ENCODE measurements around the gene ABITRAM.
A peak's percentile ranks its signal among the peaks of the same experiment; 100 is the strongest.
"Not testable (repeated sequence)": the region's sequence is repeated elsewhere in the genome, so short reads cannot be mapped to it uniquely, and the experiment has no call there.

Gene ABITRAM

DNA sequence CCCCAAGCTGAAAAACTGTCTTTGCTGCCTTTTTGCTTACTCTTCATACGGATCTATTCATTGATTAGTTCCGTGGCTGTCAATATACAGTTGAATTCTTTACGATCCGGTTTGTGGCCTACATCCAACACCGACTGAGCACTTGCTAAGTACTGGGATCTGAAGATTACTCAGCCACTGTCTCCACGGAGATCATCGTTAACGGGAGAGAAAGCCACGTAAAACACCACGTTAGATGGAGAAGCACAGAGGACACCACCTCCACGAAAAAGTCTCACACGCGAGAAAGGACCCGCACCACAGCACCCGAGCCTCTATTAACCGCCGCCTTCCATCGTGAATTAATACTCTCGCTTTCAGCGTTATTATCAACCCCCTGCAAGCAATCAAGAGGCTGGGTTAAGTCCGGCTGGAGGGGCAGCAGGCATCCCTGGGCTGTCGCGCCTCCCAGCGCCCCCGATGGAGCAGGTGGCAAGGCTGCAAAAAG is 926 bp upstream of the ABITRAM start:
- no peak for DNase-seq

DNA sequence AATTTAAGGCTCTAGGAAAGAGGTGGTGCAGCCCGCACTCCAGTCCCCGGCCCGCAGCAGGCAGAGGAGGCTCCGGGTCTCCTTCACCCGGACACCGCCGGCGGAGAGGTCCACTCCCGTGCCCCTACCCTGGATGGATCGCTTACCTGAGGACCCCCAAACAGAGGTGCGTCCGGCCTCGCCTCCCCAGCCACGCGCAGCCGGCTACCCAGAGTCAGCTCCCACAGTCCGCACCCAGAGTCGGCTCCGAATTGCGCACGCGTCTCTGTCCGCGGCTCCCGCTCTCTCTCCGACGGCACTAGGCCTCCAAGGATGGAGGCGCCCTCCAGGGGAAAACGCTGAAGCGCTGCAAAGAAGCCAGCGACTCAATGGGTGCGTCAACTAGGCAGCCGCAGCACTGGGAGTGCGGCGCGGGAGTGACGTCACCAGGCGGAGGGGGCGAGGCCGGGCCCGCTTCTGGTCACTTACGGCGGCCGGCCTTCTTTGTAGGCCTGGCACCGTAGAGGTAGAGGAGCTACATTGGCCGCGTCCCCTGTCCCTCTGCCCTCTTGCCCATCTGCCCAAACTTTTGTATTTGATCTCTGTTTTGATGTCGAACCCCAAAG is 380 bp upstream of the ABITRAM start, which contains the start of gene ELP1:
ELP1 (minus strand) TSS at position 407 of the 605 bp plus-strand sequence. CDS start 2,978 bp downstream, outside the sequence.
- peak; percentile 84 to 95 (median 91) for DNase-seq

DNA sequence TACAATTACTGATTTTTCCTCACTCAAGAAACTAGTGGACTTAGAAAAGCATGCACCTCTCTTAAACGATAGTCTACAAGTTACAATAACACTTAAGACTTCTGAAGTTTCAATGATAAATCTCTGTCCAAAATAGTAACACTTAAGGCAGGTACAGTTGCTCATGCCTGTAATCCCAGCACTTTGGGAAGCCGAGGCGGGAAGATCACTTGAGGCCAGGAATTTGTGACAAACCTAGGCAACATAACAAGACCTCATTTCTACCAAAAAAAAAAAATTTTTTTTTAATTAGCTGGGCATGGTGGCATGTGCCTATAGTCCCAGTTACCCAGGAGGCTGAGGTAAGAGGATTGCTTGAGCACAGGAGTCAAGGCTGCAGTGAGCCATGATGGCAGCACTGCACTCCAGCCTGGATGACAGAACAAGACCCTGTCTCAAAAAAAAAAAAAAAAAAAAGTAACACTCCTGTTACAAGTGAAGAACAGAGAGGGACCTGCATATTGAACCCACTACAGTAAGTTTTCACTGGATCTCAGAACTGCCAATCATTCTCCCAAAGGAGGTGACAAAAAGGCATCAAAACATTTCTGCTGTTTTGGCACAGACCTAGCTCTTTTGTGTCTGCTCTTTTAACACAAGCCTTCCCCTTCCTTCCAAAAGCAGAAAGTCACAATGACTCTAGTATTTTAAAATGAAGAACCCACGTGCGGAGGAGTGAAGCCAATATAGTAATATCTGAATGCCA is 3.5 kb downstream of the ABITRAM start:
- no peak for DNase-seq

DNA sequence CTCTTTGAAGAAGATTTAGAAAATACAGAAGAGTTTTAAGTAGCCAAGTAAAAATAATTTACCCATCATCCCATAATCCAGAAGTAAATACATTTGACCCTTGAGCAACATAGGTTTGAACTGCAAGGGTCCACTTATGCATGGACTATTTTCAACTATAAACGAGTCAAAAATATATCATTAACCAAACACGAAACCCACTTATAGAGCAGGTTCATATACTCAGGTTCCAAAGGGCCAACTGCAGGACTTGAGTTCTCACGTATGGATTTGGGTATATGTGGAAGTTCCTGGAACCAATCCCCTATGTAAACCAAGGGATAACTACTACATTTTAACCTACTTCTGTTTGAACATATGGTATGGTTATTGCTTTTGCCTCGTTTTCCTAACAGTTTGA is 5.8 kb downstream of the ABITRAM start:
- no peak for DNase-seq

DNA sequence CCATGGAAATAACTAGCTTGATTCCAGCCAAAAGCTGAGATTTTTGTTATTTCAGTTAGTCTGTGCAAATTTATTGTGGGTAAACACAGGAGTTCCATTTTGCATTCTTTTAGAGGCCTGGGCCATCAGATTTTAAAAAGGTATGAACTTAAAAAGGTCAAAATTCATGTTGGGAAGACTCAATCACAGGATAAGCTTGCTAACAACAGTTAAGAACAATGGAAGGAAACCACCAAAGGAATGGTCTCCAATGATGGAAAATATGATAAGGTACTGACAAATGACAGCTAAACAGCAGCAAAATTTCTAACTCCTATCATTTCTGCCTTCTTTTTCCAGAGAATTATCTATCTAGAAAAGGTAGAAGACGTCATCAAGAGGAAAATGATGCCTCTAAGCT is 16.0 kb downstream of the ABITRAM start:
- no peak for DNase-seq

DNA sequence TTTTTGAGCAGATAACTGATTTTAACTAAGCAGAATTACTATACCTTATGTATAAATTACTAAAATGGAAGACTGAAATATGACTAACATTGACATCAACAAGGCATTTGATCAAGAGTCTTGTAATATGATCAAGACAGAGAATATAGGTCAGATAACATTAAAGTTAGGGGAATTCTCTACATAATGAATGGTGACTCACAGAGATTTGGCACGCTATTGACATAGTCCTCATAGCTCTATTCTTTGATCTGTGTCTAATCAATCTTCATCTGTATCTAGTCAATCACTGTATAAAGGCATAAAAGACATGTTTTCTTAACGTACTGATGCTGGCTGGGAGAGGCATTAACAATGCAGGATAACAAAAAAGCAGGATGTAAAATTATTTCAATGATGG is 17.4 kb downstream of the ABITRAM start:
- DNase-seq: no peak

DNA sequence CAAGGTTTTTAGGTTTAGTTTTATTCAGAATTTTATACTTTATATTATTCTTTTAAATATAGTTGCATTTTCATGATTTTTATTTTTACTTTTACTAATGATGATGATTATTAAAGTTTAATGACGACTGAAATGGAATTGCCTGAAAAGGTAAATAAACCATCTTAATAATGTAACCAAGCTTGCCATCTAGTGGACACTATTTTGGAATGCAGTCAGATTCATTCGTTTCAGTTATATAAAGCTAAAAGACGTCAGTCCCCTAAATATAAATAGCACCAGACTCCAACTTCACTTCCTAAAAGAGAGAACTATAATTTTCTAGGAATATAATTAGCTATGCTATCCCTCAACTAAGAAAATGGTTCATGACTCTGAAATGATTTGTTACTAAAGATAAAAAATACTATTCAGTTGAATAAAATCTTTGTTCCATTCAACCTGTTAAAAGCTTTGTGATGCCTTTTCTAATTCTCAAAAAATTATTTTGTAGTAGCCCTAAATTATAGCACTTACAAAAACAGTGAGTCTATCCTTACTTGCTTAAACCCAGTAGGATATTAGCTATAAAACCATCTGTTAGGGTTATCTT is 19.9 kb downstream of the ABITRAM start:
- DNase-seq: peak in 1 of 5 experiments; percentile 38

DNA sequence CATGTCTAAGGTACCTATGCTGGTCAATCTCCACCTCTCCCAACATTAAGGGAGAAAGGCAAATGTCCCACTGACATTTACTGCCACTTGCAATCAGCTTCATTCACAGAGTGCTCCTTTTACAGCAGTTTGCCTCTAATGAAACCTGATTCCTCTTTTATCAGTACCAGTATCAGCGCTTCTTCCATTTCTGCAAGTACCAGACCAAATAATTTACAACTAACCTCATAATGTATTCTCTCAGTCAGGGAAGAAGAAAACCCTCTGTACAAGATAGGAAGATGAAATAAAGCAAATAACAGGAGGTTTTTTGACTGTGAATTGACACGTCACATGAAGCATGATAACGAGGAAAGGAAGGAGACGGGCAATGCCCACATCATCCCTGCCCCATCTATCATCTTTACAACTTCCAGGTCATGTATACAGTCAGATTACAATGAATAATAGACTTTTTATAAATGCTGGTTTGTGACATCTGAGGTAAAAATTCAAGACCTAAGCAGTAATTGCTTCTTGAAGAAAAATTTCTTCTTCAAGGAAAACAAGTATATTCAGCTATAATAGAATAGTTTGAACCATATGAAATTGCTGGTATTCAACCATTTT is 21.9 kb downstream of the ABITRAM start:
- DNase-seq: no peak

DNA sequence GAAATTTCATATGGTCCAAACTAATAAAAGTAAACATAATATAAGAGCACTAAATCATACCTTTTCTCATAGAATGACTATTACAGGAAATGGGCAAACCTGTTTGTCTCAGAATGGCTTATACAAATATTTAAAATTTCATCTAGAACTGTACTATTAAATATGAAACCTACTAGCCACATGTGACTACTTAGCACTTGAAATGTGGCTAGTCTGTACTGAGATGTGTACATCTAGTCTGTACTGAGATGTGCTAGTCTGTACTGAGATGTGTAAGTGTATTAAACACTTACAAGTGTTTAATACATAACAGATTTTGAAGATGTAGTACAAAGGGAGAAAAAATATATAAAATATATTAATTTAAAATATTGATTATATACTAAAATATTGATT is 22.4 kb downstream of the ABITRAM start:
- peak in 1 of 5 experiments; percentile 55 for DNase-seq

DNA sequence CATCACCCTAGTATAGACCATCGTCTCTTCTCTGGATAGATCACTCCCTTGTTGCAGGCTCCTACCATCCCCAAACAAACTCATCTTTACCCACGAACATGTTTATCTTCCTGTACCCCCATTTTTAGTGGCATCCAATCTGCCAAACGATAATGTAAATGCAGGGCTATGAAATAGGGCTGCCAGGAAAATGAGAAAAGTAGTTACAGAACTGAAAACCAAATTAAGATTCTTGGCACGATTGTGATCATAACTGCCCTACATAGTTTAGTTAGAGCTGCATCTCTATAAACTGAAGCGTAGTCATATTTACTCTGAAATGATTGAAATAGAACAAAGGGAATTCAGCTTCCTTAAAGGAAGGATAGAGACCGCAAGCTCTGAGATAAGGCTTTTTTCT is 26.1 kb downstream of the ABITRAM start:
- DNase-seq: no peak

DNA sequence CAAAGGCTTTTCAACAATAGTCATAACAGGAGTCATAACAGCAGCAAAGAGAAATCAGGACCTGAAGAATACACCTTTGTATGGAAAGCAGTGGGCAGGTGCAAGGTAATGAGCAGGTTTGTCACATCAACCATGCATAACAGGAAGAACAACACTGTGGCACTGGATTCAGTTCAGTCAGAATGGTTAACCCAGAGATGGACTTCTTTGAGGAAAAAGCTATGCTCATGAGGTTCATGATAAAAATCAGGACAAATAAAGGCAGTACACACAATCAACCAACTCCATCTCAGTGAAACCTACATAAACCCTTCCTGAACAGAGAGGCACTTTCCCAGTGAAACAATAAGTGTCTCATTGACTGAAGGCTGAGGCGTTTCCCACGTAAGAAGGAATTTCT is 27.0 kb downstream of the ABITRAM start:
- no peak for DNase-seq

DNA sequence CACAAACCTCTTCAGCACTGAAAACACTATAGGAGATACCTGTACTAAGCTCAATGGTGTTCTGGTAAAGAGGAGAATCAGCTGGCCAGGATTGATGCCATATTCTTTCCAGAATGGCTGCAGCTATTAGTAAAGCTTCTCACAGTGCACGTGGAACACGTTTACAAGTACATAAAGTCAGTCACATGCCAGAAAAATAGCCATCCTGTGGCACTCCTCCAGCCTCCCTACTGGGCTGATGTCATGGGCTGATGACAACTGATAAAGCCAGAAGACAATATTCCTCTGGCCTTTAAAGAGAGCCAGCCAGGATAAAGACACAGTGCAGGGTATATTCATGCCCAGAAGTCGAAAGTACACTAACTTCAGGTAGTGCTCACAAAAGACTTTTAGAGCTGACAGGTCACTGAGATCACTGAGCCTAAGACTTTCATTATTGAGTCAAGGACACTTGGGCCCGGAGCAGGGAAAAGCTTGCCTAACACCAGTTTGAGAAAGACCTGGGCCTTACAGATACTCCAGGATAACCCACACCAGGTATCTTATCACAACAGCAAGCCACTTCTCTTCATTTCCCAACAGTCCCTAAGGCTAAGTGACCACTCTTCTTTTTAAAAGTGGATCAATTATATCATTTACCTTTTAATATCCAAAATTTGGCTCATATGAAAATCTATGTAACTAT is 29.4 kb downstream of the ABITRAM start:
- no peak for DNase-seq

DNA sequence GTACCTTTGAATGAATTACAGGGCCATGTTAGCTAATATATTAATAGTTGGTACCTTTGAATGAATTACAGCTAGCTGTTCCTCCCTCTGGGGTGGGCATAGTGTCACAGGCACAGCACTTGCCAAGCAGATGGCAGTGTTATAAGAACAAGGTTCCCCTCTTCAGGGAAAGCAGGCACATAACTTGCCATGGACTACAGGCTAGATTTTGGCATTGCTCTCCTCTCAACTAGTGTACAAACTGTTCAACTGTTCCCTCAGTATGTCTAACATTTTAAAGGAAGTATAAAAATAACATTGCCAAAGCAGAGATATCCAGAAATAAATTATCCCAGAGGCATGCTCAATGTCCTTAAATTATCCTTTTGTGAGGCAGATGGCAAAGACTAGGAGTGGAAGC is 33.7 kb downstream of the ABITRAM start:
- DNase-seq: no peak

DNA sequence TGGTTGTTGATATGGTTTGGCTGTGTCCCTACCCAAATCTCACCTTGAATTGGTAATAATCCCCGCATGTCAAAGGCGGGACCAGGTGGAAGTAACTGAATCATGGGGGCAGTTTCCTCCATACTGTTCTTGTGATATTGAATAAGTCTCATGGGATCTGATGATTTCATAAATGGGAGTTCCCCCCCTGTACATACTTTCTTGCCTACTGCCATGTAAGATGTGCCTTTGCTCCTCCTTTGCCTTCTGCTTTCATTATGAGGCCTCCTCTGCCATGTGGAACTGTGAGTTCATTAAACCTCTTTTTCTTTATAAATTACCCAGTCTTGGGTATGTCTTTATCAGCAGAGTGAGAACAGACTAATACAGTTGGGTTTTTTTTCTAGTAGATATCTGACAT is 37.2 kb downstream of the ABITRAM start:
- not testable (repeated sequence) for DNase-seq

DNA sequence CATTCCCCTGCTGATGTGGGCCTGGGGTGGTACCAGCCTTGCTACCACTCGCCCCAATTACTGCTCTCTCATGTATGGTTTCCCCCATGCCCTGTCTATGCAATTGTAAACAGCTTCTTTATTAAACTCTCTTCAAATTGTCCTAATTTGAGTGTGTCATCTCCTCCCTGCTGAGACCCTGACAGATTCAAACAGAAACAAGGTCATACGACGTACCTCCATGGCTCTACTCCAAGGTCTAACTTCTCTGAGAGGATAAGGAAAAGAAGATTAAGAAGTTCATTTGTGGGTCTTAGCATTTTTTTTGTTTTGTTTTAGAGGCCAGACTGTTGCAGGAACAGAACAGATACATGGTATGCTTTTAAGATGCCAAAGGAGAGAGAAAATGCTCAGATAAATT is 38.0 kb downstream of the ABITRAM start:
- DNase-seq: no peak

DNA sequence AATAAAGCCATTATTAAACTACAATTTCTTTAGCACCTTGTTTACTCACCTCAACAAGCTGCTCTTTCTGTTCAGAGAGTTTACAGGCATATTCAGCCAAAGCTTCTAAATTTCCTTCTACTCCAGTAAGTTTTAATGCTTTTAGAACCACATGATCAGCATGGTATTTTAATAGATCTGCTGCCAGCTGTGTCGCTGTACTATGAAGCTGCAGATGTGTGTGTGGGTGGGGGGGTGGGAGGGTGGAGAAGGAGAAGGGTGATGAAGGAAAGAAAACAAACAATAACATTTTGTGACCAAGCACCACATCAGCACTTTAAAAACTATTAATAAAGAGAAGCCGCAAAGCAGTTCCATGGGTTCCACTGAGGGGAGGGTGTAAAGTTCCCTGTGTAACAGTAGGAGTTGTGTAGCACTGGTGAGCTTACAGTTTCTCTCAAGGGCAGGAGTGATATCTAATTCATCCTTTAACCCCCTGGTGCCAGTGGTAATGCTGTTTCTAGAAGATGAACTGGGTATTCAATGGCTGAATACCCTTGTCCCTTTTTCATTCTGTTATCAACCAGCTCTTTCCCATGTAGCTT is 38.5 kb downstream of the ABITRAM start:
- DNase-seq: no peak

DNA sequence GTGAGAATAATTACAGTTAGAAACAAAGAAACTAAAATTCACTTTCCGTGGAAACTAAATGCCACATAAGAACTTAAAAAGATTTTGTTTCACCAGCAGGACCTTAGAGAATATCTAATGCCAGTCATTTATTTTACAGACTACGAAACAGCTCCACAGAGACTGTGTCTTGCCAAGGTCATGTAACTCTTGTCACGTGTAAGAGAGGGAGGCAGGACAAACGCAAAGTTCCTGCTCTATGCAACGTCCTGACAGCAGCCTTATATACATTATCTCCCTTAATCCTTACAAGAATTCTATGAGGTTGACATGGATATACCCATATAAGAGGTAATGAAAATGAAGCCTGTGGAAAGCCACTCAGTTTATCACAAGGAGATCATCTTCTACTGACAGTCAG is 39.7 kb downstream of the ABITRAM start:
- no peak for DNase-seq

DNA sequence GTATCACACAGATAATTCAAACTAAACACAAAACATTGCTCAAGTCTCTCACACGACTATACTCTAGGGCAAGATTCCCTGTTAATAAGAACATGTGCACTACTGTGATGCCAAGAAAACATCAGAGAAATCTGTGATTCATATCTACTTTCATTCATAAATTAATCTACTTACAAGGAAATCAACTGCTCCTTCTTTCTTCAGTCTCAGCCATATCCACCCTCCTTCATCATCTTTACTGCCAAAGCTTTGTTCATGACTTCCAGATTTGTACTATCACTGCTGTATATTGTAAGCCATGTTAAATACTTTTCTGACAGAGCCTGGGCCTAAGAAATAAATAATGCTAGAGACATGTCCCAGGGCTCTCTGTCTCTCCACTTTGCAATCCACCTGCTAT is 44.0 kb downstream of the ABITRAM start:
- no peak for DNase-seq

DNA sequence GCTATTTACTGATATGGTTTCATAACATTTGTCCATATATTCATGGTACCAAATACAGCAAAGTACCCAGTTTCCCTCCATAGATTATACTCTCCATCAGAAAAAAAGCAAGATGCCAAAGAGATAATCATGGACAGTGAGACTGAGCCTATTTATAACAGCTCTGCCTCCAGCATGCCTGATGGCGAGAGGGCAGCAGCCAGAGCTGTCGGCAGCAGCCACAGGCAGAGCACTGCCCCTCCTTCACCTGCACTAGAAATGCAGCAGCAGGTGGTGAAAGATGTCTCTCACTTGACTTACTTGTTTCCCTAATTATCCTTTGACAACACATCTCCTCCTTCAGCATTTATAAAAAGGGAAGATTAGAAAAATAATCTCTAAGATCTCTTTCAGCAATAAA is 46.7 kb downstream of the ABITRAM start:
- DNase-seq: no peak

DNA sequence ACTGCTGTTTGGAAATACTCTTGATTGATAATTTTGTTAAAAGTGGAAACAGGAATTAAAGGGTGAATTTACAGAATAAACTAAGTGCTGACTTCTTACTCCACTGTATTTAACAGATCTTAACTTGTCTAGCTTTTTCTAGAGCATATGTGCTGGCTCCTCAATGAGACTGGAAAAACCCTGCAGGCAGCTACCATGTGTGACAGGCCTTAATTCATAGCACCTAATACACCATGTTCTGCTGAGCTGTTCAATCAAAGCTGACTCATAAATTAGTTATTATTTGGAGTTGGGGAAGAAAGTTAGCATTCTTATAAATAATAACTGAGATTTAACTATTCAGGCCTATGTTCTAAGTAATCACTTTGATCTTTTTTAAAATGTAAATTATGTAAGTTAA is 49.7 kb downstream of the ABITRAM start:
- DNase-seq: no peak

Measured in T-helper 2 cell (primary cell).